SK-N-DZ (cell line): ENCODE results near the gene CBFA2T3.

Source experiments
- DNase-seq: peaks from one replicate; pipeline ENCODE4 v3.0.0-alpha.2; 2015; ENCODE audit warnings: low spot score

CBFA2T3 gene

GRCh38 chr16:88963583-88963982, 13.4 kb downstream of the CBFA2T3 start:
- no peak for DNase-seq

- DNase-seq = no peak
These were observed 14.4 kb downstream of the CBFA2T3 start for GRCh38 chr16:88962478-88963152.

- DNase-seq = no peak
These were observed 16.0 kb downstream of the CBFA2T3 start for GRCh38 chr16:88961011-88961410.

GRCh38 chr16:88960516-88960915, 16.5 kb downstream of the CBFA2T3 start:
- DNase-seq = no peak

- no peak for DNase-seq
These were observed 18.0 kb downstream of the CBFA2T3 start for GRCh38 chr16:88959022-88959421.

- no peak for DNase-seq
These were observed 19.0 kb downstream of the CBFA2T3 start for GRCh38 chr16:88957887-88958577.

GRCh38 chr16:88957433-88957767, 19.6 kb downstream of the CBFA2T3 start:
- no peak for DNase-seq

GRCh38 chr16:88956546-88957432, 20.2 kb downstream of the CBFA2T3 start:
- no peak for DNase-seq

GRCh38 chr16:88955906-88956305, 21.1 kb downstream of the CBFA2T3 start:
- DNase-seq = no peak

GRCh38 chr16:88953003-88953690, 23.9 kb downstream of the CBFA2T3 start:
- no peak for DNase-seq

- DNase-seq = no peak
These were observed 25.0 kb downstream of the CBFA2T3 start for GRCh38 chr16:88951989-88952388.

- DNase-seq = no peak
These were observed 25.5 kb downstream of the CBFA2T3 start for GRCh38 chr16:88951501-88951900.

GRCh38 chr16:88948781-88949490, 28.1 kb downstream of the CBFA2T3 start:
- no peak for DNase-seq

GRCh38 chr16:88945473-88945872, 31.5 kb downstream of the CBFA2T3 start:
- no peak for DNase-seq

- no peak for DNase-seq
These were observed 33.3 kb downstream of the CBFA2T3 start for GRCh38 chr16:88943741-88944140.

- DNase-seq = no peak
These were observed 33.8 kb downstream of the CBFA2T3 start for GRCh38 chr16:88943131-88943664.

- no peak for DNase-seq
These were observed 34.8 kb downstream of the CBFA2T3 start for GRCh38 chr16:88941913-88942909.

- DNase-seq = no peak
These were observed 35.9 kb downstream of the CBFA2T3 start for GRCh38 chr16:88940862-88941817.
